Glutamatergic neuron (in vitro differentiated cells): ENCODE measurements around the gene RPL31. TPM values are rescaled to one million over a fixed set of nuclear protein-coding genes. Genes with fewer than 3 reads are reported as not detected.
A peak's percentile ranks its signal among the peaks of the same experiment; 100 is the strongest.

ENCODE experiments used
- DNase-seq: peaks from one replicate; pipeline ENCODE4 v3.0.0; 2022
- H3K27ac Mint-ChIP-seq: one replicate; pipeline ENCODE4 v1.8.0; 2020; ENCODE audit warnings: mild to moderate bottlenecking, mixed read lengths, inconsistent platforms; ENCODE audit not compliant: unreplicated experiment
- H3K27me3 Mint-ChIP-seq: one replicate; pipeline ENCODE4 v1.8.0; 2020; ENCODE audit warnings: mild to moderate bottlenecking, moderate library complexity, mixed read lengths, inconsistent platforms; ENCODE audit not compliant: unreplicated experiment
- H3K36me3 Mint-ChIP-seq: one replicate; pipeline ENCODE4 v1.8.0; 2020; ENCODE audit warnings: mild to moderate bottlenecking, mixed read lengths, inconsistent platforms; ENCODE audit not compliant: unreplicated experiment
- H3K4me1 Mint-ChIP-seq: one replicate; pipeline ENCODE4 v1.8.0; 2020; ENCODE audit warnings: mild to moderate bottlenecking, low read depth, mixed read lengths, inconsistent platforms; ENCODE audit not compliant: unreplicated experiment
- H3K4me3 Mint-ChIP-seq: one replicate; pipeline ENCODE4 v1.8.0; 2020; ENCODE audit warnings: mild to moderate bottlenecking, mixed read lengths, inconsistent platforms; ENCODE audit not compliant: unreplicated experiment
- H3K9me3 Mint-ChIP-seq: one replicate; pipeline ENCODE4 v1.8.0; 2020; ENCODE audit warnings: mild to moderate bottlenecking, moderate library complexity, mixed read lengths, inconsistent platforms; ENCODE audit not compliant: unreplicated experiment
- total RNA-seq: library from RNA; stranded (reverse); fragmentation: NEBNext Ultra II Directional; extraction: Animal tissue kit (Norgen Biotek cat#: 25700); gene quantifications from one replicate; pipeline ENCODE4 v1.2.1, GENCODE V29; 2021; ENCODE audit not compliant: unreplicated experiment
- TF ChIP-seq, protein P1 (sequence below): fragments of 200-600 bp; sonication (generic); IDR thresholded peaks from one replicate; pipeline ENCODE4 v1.5.0; 2021; ENCODE audit not compliant: partially characterized antibody, unreplicated experiment

Gene RPL31
- total RNA-seq, 1 donor from 2014 or later: 761 TPM

DNA sequence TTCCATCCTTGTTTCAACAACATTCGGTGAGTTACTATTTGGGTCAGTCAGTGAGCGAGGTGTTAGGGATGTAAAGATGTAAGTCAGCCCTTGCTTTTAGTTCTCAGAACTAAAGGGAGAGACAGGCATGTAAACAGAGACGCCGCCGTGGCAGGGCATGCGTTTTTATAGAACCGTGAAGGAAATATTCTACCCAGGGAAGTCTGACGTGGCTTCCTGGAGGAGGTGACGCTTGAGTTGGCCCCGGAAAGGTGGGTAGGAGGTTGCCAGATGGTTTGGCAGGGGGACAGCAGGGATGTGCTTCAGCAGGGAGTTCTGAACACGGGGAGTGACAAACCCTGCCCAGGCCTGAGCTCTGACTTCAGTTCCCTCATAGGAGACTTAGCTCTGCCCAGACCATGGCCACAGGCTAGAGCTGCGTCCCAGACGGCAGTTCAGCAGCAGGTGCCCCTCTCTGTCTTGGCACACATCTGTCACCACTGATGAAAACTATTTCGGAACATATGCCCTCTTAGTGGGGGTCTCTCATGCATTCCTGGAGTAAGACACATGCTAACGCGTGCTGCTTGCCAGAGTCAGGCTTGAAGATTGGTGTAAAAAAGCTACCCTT, 23.4 kb upstream of the RPL31 start:
- DNase-seq: no peak
- TF ChIP-seq, protein P1, sequence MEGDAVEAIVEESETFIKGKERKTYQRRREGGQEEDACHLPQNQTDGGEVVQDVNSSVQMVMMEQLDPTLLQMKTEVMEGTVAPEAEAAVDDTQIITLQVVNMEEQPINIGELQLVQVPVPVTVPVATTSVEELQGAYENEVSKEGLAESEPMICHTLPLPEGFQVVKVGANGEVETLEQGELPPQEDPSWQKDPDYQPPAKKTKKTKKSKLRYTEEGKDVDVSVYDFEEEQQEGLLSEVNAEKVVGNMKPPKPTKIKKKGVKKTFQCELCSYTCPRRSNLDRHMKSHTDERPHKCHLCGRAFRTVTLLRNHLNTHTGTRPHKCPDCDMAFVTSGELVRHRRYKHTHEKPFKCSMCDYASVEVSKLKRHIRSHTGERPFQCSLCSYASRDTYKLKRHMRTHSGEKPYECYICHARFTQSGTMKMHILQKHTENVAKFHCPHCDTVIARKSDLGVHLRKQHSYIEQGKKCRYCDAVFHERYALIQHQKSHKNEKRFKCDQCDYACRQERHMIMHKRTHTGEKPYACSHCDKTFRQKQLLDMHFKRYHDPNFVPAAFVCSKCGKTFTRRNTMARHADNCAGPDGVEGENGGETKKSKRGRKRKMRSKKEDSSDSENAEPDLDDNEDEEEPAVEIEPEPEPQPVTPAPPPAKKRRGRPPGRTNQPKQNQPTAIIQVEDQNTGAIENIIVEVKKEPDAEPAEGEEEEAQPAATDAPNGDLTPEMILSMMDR: no peak
- Mint-ChIP-seq H3K4me1 (peaks cover 27% of the 10 kb centered on the region), H3K36me3 (no peaks in the 10 kb centered on the region), H3K27ac (peak overlapping the region; percentile 67), H3K27me3 (peaks cover 4% of the 10 kb centered on the region), H3K9me3 (peaks cover 4% of the 10 kb centered on the region), H3K4me3 (no peak overlapping the region)

DNA sequence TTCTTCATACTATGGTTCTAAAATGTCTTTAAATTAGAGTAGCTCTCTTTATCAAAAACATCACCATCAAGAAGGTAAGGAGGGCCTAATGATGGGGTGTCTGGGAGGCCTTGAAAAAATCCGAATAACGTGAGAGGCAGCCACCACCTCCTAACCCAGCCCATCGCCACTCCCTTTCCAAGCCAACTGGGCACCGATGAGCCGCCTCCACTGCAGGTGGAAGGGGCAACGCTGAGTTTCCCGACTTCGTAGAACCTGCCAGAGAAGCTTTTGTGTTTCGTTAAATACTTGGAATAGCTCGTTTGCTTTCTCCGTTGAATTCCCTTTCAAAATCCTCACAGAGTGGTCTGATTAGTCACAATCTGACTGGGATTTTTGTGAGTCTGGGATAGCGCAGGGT, 22.0 kb upstream of the RPL31 start:
- H3K9me3 Mint-ChIP-seq: peaks cover 4% of the 10 kb centered on the region
- H3K4me1 Mint-ChIP-seq: peaks cover 29% of the 10 kb centered on the region
- TF ChIP-seq, protein P1: no peak
- H3K27ac Mint-ChIP-seq: no peak overlapping the region
- H3K4me3 Mint-ChIP-seq: no peak overlapping the region
- no peaks in the 10 kb centered on the region for H3K36me3 Mint-ChIP-seq
- H3K27me3 Mint-ChIP-seq: peaks cover 4% of the 10 kb centered on the region
- DNase-seq: no peak

DNA sequence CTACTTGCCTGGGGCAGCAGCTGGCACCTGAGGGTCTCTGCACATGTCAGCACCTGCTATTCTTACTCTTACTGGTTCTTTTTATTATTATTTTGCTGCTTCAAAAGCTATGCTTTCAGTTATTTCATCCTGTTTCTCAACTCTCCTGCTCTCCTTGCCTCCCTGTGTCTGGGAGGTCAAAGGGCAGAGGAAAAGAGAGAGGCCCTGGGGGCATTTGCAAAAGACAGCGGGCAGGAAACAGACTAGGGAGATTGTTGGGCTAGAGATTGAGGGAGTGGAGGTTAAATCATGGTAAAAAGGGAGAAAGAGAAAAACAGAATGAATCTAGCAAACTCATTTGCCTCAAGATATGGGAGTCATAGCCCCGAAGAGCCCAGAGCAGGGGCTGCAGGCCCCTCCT, 21.1 kb upstream of the RPL31 start:
- H3K9me3 Mint-ChIP-seq: peaks cover 4% of the 10 kb centered on the region
- no peak overlapping the region for H3K4me3 Mint-ChIP-seq
- H3K27me3 Mint-ChIP-seq: peaks cover 4% of the 10 kb centered on the region
- peaks cover 33% of the 10 kb centered on the region for H3K4me1 Mint-ChIP-seq
- TF ChIP-seq, protein P1: no peak
- no peaks in the 10 kb centered on the region for H3K36me3 Mint-ChIP-seq
- H3K27ac Mint-ChIP-seq: no peak overlapping the region
- DNase-seq: no peak

GRCh38 chr2:100982431-100982861, 19.6 kb upstream of the RPL31 start:
- peaks cover 29% of the 10 kb centered on the region for H3K4me1 Mint-ChIP-seq
- no peak for DNase-seq
- peak overlapping the region; percentile 8 for H3K4me3 Mint-ChIP-seq
- H3K27ac Mint-ChIP-seq: no peak overlapping the region
- H3K9me3 Mint-ChIP-seq: peaks cover 4% of the 10 kb centered on the region
- peaks cover 4% of the 10 kb centered on the region for H3K27me3 Mint-ChIP-seq
- H3K36me3 Mint-ChIP-seq: no peaks in the 10 kb centered on the region
- TF ChIP-seq, protein P1: no peak

- Mint-ChIP-seq H3K4me3 (no peak overlapping the region), H3K27ac (no peak overlapping the region), H3K27me3 (peaks cover 4% of the 10 kb centered on the region), H3K4me1 (peaks cover 29% of the 10 kb centered on the region), H3K9me3 (peaks cover 4% of the 10 kb centered on the region), H3K36me3 (no peaks in the 10 kb centered on the region)
- DNase-seq: no peak
- TF ChIP-seq, protein P1: no peak
These were observed 18.9 kb upstream of the RPL31 start for GRCh38 chr2:100983201-100983600.
